GM12801 (cell line): Measurements from ENCODE around the gene NOC4L.

ENCODE experiments used
- CTCF ChIP-seq: IDR thresholded peaks from one replicate; pipeline ENCODE4 v1.5.1; 2011; ENCODE audit warnings: control low read depth; ENCODE audit not compliant: insufficient read length; ENCODE audit errors: extremely low read depth

Gene NOC4L

GRCh38 chr12:132141976-132142678, 2.1 kb upstream of the NOC4L start:
- TF ChIP-seq CTCF, result no peak

GRCh38 chr12:132142679-132143335, 1.4 kb upstream of the NOC4L start:
- no peak for TF ChIP-seq CTCF

GRCh38 chr12:132143336-132144071, 753 bp upstream of the NOC4L start:
- no peak for TF ChIP-seq CTCF

GRCh38 chr12:132144810-132145168, 532 bp downstream of the NOC4L start:
- no peak for TF ChIP-seq CTCF

- TF ChIP-seq CTCF, result no peak
Measured at GRCh38 chr12:132145334-132145733, 1.1 kb downstream of the NOC4L start.

- no peak for TF ChIP-seq CTCF
Measured at GRCh38 chr12:132146098-132146497, 1.8 kb downstream of the NOC4L start.

- TF ChIP-seq CTCF, result no peak
Measured at GRCh38 chr12:132146772-132147422, 2.6 kb downstream of the NOC4L start.
